SK-MEL-5 (cell line): ENCODE data around the gene ERFL. TPM values are rescaled to one million over a fixed set of nuclear protein-coding genes. Genes with fewer than 3 reads are reported as not detected.
"Not testable (repeated sequence)": the region's sequence is repeated elsewhere in the genome, so short reads cannot be mapped to it uniquely, and the experiment has no call there.

ENCODE experiments used
- DNase-seq: peaks from one replicate; pipeline ENCODE4 v3.0.0-alpha.2; 2016; ENCODE audit warnings: low read depth, low spot score
- in situ Hi-C: cut with HindIII; loops from 2 replicates; pipeline ENCODE4 v1.10.0; 2016; ENCODE audit warnings: low sequenced_read_pairs, high pct_unique_total_duplicates, low pct_unique_long_range_greater_than_20kb
- total RNA-seq: library from RNA; depleted of rRNA; stranded (reverse); fragments of >200 nt; shearing (Covaris generic); gene quantifications from 2 replicates; pipeline ENCODE4 v1.2.3, GENCODE V29; 2014

Gene ERFL
- total RNA-seq, 1 experiment from 2014 or later: not detected

GRCh38 chr19:41920882-41921576 is 7.2 kb downstream of the ERFL start:
- in situ Hi-C loops: no loop called here
- no peak for DNase-seq

DNA sequence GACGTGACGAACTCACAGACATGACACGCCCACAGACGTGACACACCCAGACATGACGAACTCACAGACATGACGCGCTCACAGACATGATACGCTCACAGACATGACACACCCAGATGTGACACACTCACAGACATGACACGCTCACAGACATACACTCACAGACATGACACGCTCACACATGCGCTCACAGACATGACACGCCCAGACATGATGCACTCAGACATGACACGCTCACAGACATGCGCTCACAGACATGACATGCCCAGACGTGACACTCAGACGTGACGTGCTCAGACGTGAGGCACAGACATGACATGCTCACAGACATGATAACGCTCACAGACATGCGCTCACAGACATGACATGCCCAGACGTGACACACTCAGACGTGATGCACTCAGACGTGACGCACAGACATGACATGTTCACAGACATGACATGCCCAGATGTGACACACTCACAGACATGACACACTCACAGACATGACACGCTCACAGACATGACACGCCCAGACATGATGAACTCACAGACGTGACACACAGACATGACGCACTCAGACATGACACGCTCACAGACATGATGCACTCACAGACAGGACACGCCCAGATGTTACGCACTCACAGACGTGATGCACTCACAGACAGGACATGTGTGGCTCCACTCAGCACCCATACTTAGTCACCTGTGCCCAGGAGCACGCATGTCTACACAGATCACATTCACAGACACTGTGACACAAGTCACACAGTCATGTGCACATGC is 8.1 kb downstream of the ERFL start:
- no peak for DNase-seq
- in situ Hi-C loops: no loop called here

- no peak for DNase-seq
- in situ Hi-C loops: no loop called here
Measured at GRCh38 chr19:41918653-41919244, 9.5 kb downstream of the ERFL start.

GRCh38 chr19:41918095-41918494 is 10.2 kb downstream of the ERFL start:
- no peak for DNase-seq
- in situ Hi-C loops: no loop called here

DNA sequence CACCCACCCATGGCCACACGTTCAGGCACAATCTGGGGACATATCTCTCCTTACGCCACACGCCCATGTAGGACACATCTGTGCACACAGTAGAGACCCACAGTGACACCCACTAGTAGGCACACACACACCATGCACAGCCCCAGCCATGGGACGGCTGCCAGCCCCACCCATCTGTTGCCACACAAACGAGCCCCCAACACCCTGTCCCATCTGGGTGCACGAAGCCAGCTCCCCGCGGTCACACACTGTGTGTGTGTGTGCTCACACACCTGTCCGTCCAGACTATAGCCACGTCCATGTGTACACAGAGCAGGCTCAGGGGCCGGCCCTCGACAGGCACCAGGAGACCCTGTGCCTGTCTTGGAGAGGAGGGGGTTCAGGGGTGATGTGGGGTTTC is 10.6 kb downstream of the ERFL start:
- in situ Hi-C loops: no loop called here
- DNase-seq: no peak

DNA sequence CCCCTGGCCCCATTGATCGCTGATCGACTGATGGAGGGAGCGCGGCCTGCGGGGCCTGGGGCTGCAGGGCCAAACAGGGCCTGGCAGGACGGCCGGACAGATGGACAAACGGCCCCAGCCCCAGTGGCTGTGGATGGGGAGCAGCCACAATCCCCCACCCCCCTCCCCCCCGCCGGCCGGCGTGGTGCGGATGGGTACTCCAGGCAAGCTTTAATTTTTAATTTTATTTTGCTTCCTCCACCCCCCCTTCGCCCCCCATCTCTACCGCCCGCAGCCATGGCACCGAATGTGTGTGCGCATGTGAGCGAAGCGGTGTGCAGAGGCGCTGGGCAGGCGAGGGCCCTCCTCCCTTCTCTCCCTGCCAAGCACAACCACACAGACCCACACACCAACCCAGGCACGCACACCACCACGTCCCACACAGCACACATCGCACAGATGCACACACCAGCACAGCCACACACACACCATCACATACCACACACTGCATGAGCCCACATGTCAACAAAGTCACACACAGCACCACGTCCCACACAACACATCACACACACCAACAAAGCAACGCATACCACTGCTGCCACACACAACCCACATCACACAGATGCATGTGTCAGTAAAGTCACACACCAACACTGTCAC is 12.4 kb downstream of the ERFL start:
- no peak for DNase-seq
- in situ Hi-C loops: no loop called here

- in situ Hi-C loops: no loop called here
- DNase-seq: no peak
Measured at GRCh38 chr19:41915021-41915775, 13.1 kb downstream of the ERFL start.

DNA sequence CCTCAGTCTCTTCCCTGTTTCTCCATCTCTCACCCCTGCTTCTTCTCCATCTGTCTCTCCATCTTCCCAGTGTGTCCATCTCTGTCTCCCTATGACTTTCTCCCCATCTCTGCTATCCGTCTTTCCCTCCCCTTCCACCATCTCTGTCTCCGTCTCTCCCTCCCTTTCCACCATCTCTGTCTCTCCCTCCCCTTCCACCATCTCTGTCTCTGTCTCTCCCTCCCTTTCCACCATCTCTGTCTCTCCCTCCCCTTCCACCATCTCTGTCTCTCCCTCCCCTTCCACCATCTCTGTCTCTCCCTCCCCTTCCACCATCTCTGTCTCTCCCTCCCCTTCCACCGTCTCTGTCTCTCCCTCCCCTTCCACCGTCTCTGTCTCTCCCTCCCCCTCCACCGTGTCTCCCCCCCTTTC is 13.8 kb downstream of the ERFL start:
- in situ Hi-C loops: not testable (repeated sequence)

GRCh38 chr19:41913538-41914423 is 14.5 kb downstream of the ERFL start:
- DNase-seq: no peak
- in situ Hi-C loops: no loop called here

More for the DNA sequence above, 13.8 kb downstream of the ERFL start:
- DNase-seq: not testable (repeated sequence)

DNA sequence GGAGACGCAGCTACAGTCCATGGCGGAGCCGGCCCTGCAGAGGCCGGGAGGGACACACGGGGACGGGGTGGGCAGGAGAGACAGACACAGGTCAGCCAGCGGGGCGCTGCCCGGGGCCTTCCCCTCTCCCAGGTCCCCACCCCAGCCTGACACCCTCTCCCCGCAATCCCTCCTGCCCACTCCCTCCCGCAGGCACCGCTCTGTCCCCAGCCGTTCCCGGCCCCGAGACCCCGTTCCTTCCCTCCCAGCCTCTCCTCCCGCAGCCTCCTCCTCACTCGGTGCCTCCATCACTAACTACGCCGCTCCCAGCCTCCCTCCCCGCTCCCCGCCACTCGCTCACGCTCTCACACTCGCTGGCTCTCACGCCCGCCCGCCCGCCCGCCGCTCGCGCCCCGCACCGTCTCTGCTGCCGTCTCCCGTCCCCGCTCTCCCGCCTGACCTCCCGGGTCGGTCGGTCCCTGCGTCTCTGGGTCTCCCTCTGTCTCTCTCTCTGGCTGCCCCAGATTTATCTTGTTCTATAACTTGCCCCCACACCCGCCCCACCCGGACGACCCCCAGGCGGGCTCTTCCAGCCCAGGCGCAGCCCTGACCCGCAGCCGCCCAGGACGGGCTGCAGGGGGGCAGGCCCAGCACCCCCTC is 15.2 kb downstream of the ERFL start:
- in situ Hi-C loops: no loop called here
- no peak for DNase-seq

DNA sequence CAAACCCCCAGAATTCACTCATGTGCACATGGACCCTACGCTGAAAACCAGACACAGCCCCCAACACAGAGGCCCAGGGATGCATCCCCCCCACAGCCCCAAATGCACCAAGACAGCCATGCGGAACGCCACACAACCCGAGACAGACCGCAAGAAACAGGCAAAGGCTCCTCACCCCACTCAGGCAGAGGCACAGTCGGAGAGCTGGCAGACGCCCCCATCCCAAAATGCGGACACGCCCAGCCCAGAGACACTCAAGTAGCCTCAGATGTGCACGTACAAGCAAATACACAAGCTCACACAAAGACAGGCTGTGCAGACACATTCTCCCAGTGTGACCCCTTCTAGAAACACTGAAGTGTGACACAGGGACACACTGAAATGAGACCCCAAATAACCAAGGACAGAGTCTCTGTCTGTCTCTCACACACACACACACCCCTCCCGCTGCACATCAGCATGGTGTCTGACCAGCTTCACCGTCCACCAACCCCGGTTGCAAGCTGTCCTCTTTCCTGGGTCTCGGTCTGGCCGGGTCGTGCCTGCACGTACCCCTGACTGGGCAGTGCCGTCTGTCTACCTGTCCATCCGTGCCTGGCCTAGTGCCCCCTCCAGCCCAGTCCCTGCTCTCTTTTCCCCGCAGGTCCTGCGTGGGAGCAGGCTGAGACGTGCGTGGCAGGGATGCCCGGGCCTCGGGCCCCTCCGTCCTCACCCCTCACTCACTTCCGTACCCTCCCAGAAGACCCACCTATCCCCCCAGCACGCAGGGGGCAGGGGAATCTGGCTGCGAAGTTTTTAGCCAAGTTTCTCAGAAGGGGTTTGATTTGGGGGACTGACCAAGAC is 16.1 kb downstream of the ERFL start:
- no peak for DNase-seq
- in situ Hi-C loops: no loop called here

- in situ Hi-C loops: no loop called here
- DNase-seq: no peak
Measured at GRCh38 chr19:41910992-41911888, 17.0 kb downstream of the ERFL start.

DNA sequence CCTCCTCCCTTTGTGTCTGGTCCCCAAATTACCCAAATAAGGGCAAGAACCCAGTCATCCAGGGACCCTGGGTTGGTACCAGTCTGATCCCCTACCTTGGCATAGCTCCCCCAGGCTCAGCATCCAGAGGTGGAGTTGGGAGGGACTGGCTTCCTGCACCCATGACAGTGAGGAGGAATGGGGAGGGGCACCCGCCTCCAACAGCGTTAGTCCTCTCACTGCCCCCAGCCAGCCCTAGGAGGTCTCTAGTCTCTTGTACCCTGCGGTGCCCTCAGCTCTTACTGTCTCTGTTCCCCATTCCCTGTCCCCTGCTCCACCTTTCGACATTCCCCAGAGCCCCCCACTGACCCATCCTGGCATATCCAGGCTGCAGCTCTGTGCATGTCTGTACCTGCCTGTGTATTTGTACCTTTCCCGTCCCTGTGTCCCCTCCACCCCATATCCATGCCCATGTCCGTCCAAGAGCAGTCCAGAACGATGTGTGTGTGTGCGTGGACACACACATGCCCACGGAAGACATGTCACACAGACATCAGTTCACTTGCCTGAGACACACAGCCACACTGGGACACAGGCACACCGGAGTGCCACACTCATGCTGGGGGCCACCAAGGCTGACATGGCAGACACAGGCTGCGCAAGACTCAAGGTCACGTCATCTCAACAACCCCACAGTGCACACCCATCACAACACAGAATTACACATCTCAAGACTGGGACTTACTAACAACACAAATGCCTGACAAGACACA is 17.8 kb downstream of the ERFL start:
- no peak for DNase-seq
- in situ Hi-C loops: no loop called here

DNA sequence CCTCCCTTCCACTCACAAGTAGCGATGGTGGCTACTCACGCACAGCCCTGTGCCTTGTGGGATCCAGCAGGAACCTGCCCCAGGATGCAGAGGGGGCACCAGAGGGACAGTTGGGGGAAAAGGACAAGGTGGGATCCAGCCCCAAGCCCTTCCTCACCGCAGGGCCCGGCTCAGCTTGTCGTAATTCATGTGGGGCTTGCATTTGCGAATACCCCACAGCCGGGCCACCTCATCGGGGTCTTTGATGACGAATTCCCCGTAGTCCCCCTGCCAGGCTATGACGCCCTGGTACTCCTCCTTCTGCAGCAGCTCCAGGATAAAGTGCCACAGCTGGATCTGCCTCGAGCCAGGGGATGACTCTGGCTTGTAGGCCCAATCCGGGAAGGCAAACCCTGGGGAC is 18.5 kb downstream of the ERFL start:
- no peak for DNase-seq
- in situ Hi-C loops: no loop called here
